Sigmoid colon (tissue), 7 donors: ENCODE measurements around the gene IL21R. TPM values are rescaled to one million over a fixed set of nuclear protein-coding genes. Genes with fewer than 3 reads are reported as not detected.

ENCODE experiments used
- DNase-seq: peaks from one replicate; pipeline ENCODE4 v3.0.0-alpha.2; 2019
- H3K27ac ChIP-seq, 4 donors: fragments of 200-600 bp; sonication (generic); one replicate each; pipeline ENCODE4 v1.5.1; 2016 to 2019; ENCODE audit warnings: mild to moderate bottlenecking in 1 of 4
- H3K27me3 ChIP-seq, 3 donors: fragments of 200-600 bp; sonication (generic); one replicate each; pipeline ENCODE4 v1.5.1; 2019; ENCODE audit warnings: mild to moderate bottlenecking in 1 of 3
- H3K36me3 ChIP-seq, 4 donors: fragments of 200-600 bp; sonication (generic); one replicate each; pipeline ENCODE4 v1.5.1; 2016 to 2019
- H3K4me1 ChIP-seq, 4 donors: fragments of 200-600 bp; sonication (generic); one replicate each; pipeline ENCODE4 v1.5.1; 2017 to 2019
- H3K4me3 ChIP-seq, 4 donors: fragments of 200-600 bp; sonication (generic); one replicate each; pipeline ENCODE4 v1.5.1; 2017 to 2019; ENCODE audit warnings: mild to moderate bottlenecking in 2 of 4, moderate library complexity in 1 of 4
- H3K9me3 ChIP-seq, 4 donors: fragments of 200-600 bp in 3 of 4; sonication (generic) in 3 of 4; one replicate each; pipeline versions ENCODE4 v1.5.1 to v1.6.1; 2013 to 2019
- CTCF ChIP-seq, 4 experiments: fragments of 450-650 bp in 3 of 4; fragments of 200-600 bp in 1 of 4; IDR thresholded peaks; one replicate each; pipeline ENCODE4 v1.5.1; 2016 to 2019; ENCODE audit warnings: antibody characterized with exemption in 4 of 4, mild to moderate bottlenecking in 3 of 4, moderate library complexity in 2 of 4
- EP300 ChIP-seq, 4 donors: sonication (generic); formaldehyde crosslinking; IDR thresholded peaks; one replicate each; pipeline ENCODE4 v1.6.1; 2017; ENCODE audit warnings: antibody characterized with exemption in 4 of 4
- POLR2A ChIP-seq, 2 donors: fragments of 450-650 bp; IDR thresholded peaks; one replicate each; pipeline ENCODE4 v1.6.1; 2016; ENCODE audit warnings: antibody characterized with exemption in 2 of 2, mild to moderate bottlenecking in 2 of 2, moderate library complexity in 2 of 2
- POLR2AphosphoS5 ChIP-seq, 4 donors: sonication (generic); formaldehyde crosslinking; IDR thresholded peaks; one replicate each; pipeline ENCODE4 v1.6.1; 2017; ENCODE audit warnings: antibody characterized with exemption in 4 of 4
- WGBS, 2 donors: extraction: QIAGEN DNeasy Blood & Tissue Kit; methylation state at CpG; one replicate each; pipeline ENCODE4 v1.1.7; 2013; 5-methylcytosine and 5-hydroxymethylcytosine counted together
- intact Hi-C: fragments of 100-400 bp; cut with DNase I; formaldehyde crosslinking; loops from one replicate; pipeline ENCODE4 v1.15.1; 2023
- polyA plus RNA-seq, 3 donors: library from polyadenylated mRNA; stranded (reverse); fragments of 200-250 nt; gene quantifications; one replicate each; pipeline ENCODE4 v1.2.3, GENCODE V29; 2013
- total RNA-seq, 4 donors: library from RNA; depleted of rRNA; stranded (reverse); fragments of >200 nt; gene quantifications; one replicate each; pipeline ENCODE4 v1.1.0, GENCODE V29; 2016
- donor health status: healthy with polysubstance abuse.
- donor health status: Bipolar disorder and iron deficiency.
- donor health status: healthy.

IL21R gene
- total and polyA plus RNA-seq, 7 donors = under 0.01 to 7.9 (median 0.27) TPM; not detected in 2

GRCh38 chr16:27449434-27450195 is 47.6 kb downstream of the IL21R start:
- Histone ChIP-seq H3K27me3 (peaks cover 2 to 42% (median 23%) of the 10 kb centered on the region in 3 donors), H3K27ac (no peak overlapping the region), H3K36me3 (no peaks in the 10 kb centered on the region), H3K4me3 (no peak overlapping the region), H3K4me1 (no peaks in the 10 kb centered on the region), H3K9me3 (peaks cover 0 to 6% (median 3%) of the 10 kb centered on the region in 4 donors)
- intact Hi-C loops = loop anchor here (5.0 kb wide), 1 partner anchor 67 kb away; no protein-coding TSS in a partner anchor
- WGBS, 2 donors = 23% methylated on average over 31 of the region's 31 CpGs
- DNase-seq = no peak
- TF ChIP-seq POLR2A (IDR thresholded peaks at IDR 0.05) (no peak), CTCF (IDR thresholded peaks at IDR 0.05) (no peak), POLR2AphosphoS5 (IDR thresholded peaks at IDR 0.05) (no peak), EP300 (IDR thresholded peaks at IDR 0.05) (no peak)

- Histone ChIP-seq H3K27ac (no peak overlapping the region), H3K27me3 (peaks cover 2 to 42% (median 23%) of the 10 kb centered on the region in 3 donors), H3K4me3 (no peak overlapping the region), H3K36me3 (no peaks in the 10 kb centered on the region), H3K4me1 (no peaks in the 10 kb centered on the region), H3K9me3 (peaks cover 0 to 3% (median 0%) of the 10 kb centered on the region in 4 donors)
- TF ChIP-seq EP300 (IDR thresholded peaks at IDR 0.05) = no peak
- TF ChIP-seq POLR2A (IDR thresholded peaks at IDR 0.05) = no peak
- intact Hi-C loops = loop anchor here (5.0 kb wide), 1 partner anchor 68 kb away; no protein-coding TSS in a partner anchor
- 10 to 13% methylated on average over 5 of the region's 5 CpGs for WGBS, 2 donors
- no peak for DNase-seq
These were observed 48.2 kb downstream of the IL21R start for GRCh38 chr16:27450196-27450549.

- Histone ChIP-seq H3K36me3 (no peaks in the 10 kb centered on the region), H3K27ac (no peak overlapping the region), H3K4me3 (no peak overlapping the region), H3K4me1 (no peaks in the 10 kb centered on the region), H3K9me3 (no peaks in the 10 kb centered on the region), H3K27me3 (peaks cover 0 to 30% (median 23%) of the 10 kb centered on the region in 3 donors)
- intact Hi-C loops = loop anchor here (5.0 kb wide), 1 partner anchor 71 kb away; no protein-coding TSS in a partner anchor
- 71 to 74% methylated on average over 16 of the region's 16 CpGs for WGBS, 2 donors
- no peak for TF ChIP-seq EP300 (IDR thresholded peaks at IDR 0.05)
- TF ChIP-seq POLR2AphosphoS5 (IDR thresholded peaks at IDR 0.05) = no peak
- TF ChIP-seq POLR2A (IDR thresholded peaks at IDR 0.05) = no peak
- TF ChIP-seq CTCF (IDR thresholded peaks at IDR 0.05) = no peak
- DNase-seq = no peak
These were observed 50.9 kb downstream of the IL21R start for GRCh38 chr16:27452569-27453493.

- intact Hi-C loops = loop anchor here (5.0 kb wide), 1 partner anchor 71 kb away; no protein-coding TSS in a partner anchor
- Histone ChIP-seq H3K27ac (no peak overlapping the region), H3K4me3 (no peak overlapping the region)
These were observed 51.5 kb downstream of the IL21R start for GRCh38 chr16:27453494-27453825.

More at GRCh38 chr16:27453494-27453825, 51.5 kb downstream of the IL21R start:
- peaks cover 0 to 24% (median 22%) of the 10 kb centered on the region in 3 donors for H3K27me3 ChIP-seq
- H3K4me1 ChIP-seq = no peaks in the 10 kb centered on the region
- H3K9me3 ChIP-seq = no peaks in the 10 kb centered on the region
- no peaks in the 10 kb centered on the region for H3K36me3 ChIP-seq
- 79 to 87% methylated on average over 3 of the region's 3 CpGs for WGBS, 2 donors
- TF ChIP-seq EP300 (IDR thresholded peaks at IDR 0.05) (no peak), POLR2A (IDR thresholded peaks at IDR 0.05) (no peak), POLR2AphosphoS5 (IDR thresholded peaks at IDR 0.05) (no peak), CTCF (IDR thresholded peaks at IDR 0.05) (no peak)
- no peak for DNase-seq
